Suprapubic skin (tissue), 4 donors: Measurements from ENCODE around the gene IL15RA. TPM values are rescaled to one million over a fixed set of nuclear protein-coding genes. Genes with fewer than 3 reads are reported as not detected.
A peak's percentile ranks its signal among the peaks of the same experiment; 100 is the strongest.

ENCODE experiments used
- DNase-seq, 2 donors: peaks; one replicate each; pipeline ENCODE4 v3.0.0-alpha.2; 2019; ENCODE audit warnings: low spot score in 2 of 2
- H3K27ac ChIP-seq: fragments of 200-600 bp; sonication (generic); one replicate; pipeline ENCODE4 v1.5.1; 2019
- H3K27me3 ChIP-seq: fragments of 200-600 bp; sonication (generic); one replicate; pipeline ENCODE4 v1.5.1; 2019
- H3K36me3 ChIP-seq: fragments of 200-600 bp; sonication (generic); one replicate; pipeline ENCODE4 v1.5.1; 2019
- H3K4me1 ChIP-seq: fragments of 200-600 bp; sonication (generic); one replicate; pipeline ENCODE4 v1.5.1; 2019
- H3K4me3 ChIP-seq: fragments of 200-600 bp; sonication (generic); one replicate; pipeline ENCODE4 v1.5.1; 2019; ENCODE audit warnings: mild to moderate bottlenecking
- H3K9me3 ChIP-seq: fragments of 200-600 bp; sonication (generic); one replicate; pipeline ENCODE4 v1.5.1; 2019
- CTCF ChIP-seq, 2 donors: fragments of 200-600 bp in 1 of 2; fragments of 450-650 bp in 1 of 2; sonication (generic) in 1 of 2; IDR thresholded peaks; one replicate each; pipeline ENCODE4 v1.5.1; 2016 to 2019; ENCODE audit warnings: antibody characterized with exemption in 2 of 2, mild to moderate bottlenecking in 1 of 2, moderate library complexity in 1 of 2
- EP300 ChIP-seq: sonication (generic); formaldehyde crosslinking; IDR thresholded peaks from one replicate; pipeline ENCODE4 v1.6.1; 2017; ENCODE audit warnings: antibody characterized with exemption
- POLR2A ChIP-seq, 2 donors: fragments of 450-650 bp; IDR thresholded peaks; one replicate each; pipeline ENCODE4 v1.6.1; 2017; ENCODE audit warnings: antibody characterized with exemption in 2 of 2, mild to moderate bottlenecking in 2 of 2, moderate library complexity in 2 of 2
- POLR2AphosphoS5 ChIP-seq, 3 donors: sonication (generic); formaldehyde crosslinking; IDR thresholded peaks; one replicate each; pipeline ENCODE4 v1.6.1; 2017; ENCODE audit warnings: antibody characterized with exemption in 3 of 3
- WGBS: methylation state at CpG from one replicate; pipeline ENCODE4 v1.1.5; 2018; 5-methylcytosine and 5-hydroxymethylcytosine counted together
- total RNA-seq, 4 donors: library from RNA; depleted of rRNA; stranded (reverse); fragments of >200 nt; gene quantifications; one replicate each; pipeline ENCODE4 v1.1.0, GENCODE V29; 2016

Gene IL15RA
- total RNA-seq, 4 donors from 2014 or later, result 14.1 to 26.5 (median 16.4) TPM

- Histone ChIP-seq H3K27me3 (no peaks in the 10 kb centered on the region), H3K27ac (no peak overlapping the region), H3K9me3 (peaks cover 4% of the 10 kb centered on the region), H3K4me1 (peaks cover 9% of the 10 kb centered on the region), H3K36me3 (no peaks in the 10 kb centered on the region), H3K4me3 (no peak overlapping the region)
- no peak for DNase-seq
- no peak for TF ChIP-seq EP300
- TF ChIP-seq POLR2A (IDR thresholded peaks at IDR 0.05), result no peak
- no peak for TF ChIP-seq POLR2AphosphoS5 (IDR thresholded peaks at IDR 0.05)
- no peak for TF ChIP-seq CTCF (IDR thresholded peaks at IDR 0.05)
Observed at GRCh38 chr10:5991708-5992107, 14.4 kb upstream of the IL15RA start.

- Histone ChIP-seq H3K36me3 (no peaks in the 10 kb centered on the region), H3K27me3 (no peaks in the 10 kb centered on the region), H3K4me1 (peaks cover 9% of the 10 kb centered on the region), H3K27ac (peak overlapping the region; percentile 32), H3K4me3 (no peak overlapping the region), H3K9me3 (peaks cover 4% of the 10 kb centered on the region)
- TF ChIP-seq POLR2AphosphoS5 (IDR thresholded peaks at IDR 0.05), result no peak
- no peak for TF ChIP-seq POLR2A (IDR thresholded peaks at IDR 0.05)
- 73% methylated on average over 2 of the region's 2 CpGs for WGBS
- no peak for DNase-seq
Observed at GRCh38 chr10:5989756-5990155, 12.4 kb upstream of the IL15RA start.

GRCh38 chr10:5988336-5988920, 11.1 kb upstream of the IL15RA start:
- peaks cover 4% of the 10 kb centered on the region for H3K9me3 ChIP-seq
- no peak for DNase-seq
- H3K4me1 ChIP-seq, result peaks cover 9% of the 10 kb centered on the region
- H3K4me3 ChIP-seq, result no peak overlapping the region
- 84% methylated on average over 10 of the region's 10 CpGs for WGBS
- no peaks in the 10 kb centered on the region for H3K27me3 ChIP-seq
- H3K27ac ChIP-seq, result peak overlapping the region; percentile 67
- TF ChIP-seq POLR2AphosphoS5 (IDR thresholded peaks at IDR 0.05), result no peak
- no peak for TF ChIP-seq EP300
- TF ChIP-seq POLR2A (IDR thresholded peaks at IDR 0.05), result no peak
- TF ChIP-seq CTCF (IDR thresholded peaks at IDR 0.05), result no peak
- no peaks in the 10 kb centered on the region for H3K36me3 ChIP-seq

- Histone ChIP-seq H3K9me3 (peaks cover 4% of the 10 kb centered on the region), H3K4me3 (no peak overlapping the region), H3K4me1 (peaks cover 9% of the 10 kb centered on the region), H3K36me3 (no peaks in the 10 kb centered on the region), H3K27ac (peak overlapping the region; percentile 72), H3K27me3 (no peaks in the 10 kb centered on the region)
- WGBS, result 46% methylated on average over 4 of the region's 4 CpGs
- no peak for TF ChIP-seq CTCF (IDR thresholded peaks at IDR 0.05)
- DNase-seq, result peak in 1 of 2 donors; percentile 84
Observed at GRCh38 chr10:5987747-5988146, 10.4 kb upstream of the IL15RA start.

- Histone ChIP-seq H3K9me3 (no peaks in the 10 kb centered on the region), H3K4me1 (peaks cover 9% of the 10 kb centered on the region), H3K27me3 (no peaks in the 10 kb centered on the region), H3K27ac (no peak overlapping the region), H3K36me3 (no peaks in the 10 kb centered on the region), H3K4me3 (no peak overlapping the region)
- no peak for TF ChIP-seq EP300
- no peak for TF ChIP-seq POLR2AphosphoS5 (IDR thresholded peaks at IDR 0.05)
- TF ChIP-seq POLR2A (IDR thresholded peaks at IDR 0.05), result no peak
- TF ChIP-seq CTCF (IDR thresholded peaks at IDR 0.05), result no peak
- DNase-seq, result no peak
- 92% methylated on average over 5 of the region's 5 CpGs for WGBS
Observed at GRCh38 chr10:5985029-5985428, 7.7 kb upstream of the IL15RA start.

- 91% methylated on average over 9 of the region's 9 CpGs for WGBS
- TF ChIP-seq POLR2AphosphoS5 (IDR thresholded peaks at IDR 0.05) (no peak), POLR2A (IDR thresholded peaks at IDR 0.05) (no peak), EP300 (no peak), CTCF (IDR thresholded peaks at IDR 0.05) (no peak)
- H3K9me3 ChIP-seq, result no peaks in the 10 kb centered on the region
- H3K4me1 ChIP-seq, result peaks cover 8% of the 10 kb centered on the region
- no peak overlapping the region for H3K4me3 ChIP-seq
- no peaks in the 10 kb centered on the region for H3K27me3 ChIP-seq
- DNase-seq, result no peak
- H3K36me3 ChIP-seq, result no peaks in the 10 kb centered on the region
- no peak overlapping the region for H3K27ac ChIP-seq
Observed at GRCh38 chr10:5983774-5984173, 6.4 kb upstream of the IL15RA start.
